K562 (cell line): Measurements from ENCODE around the gene TMEM170A. TPM values are rescaled to one million over a fixed set of nuclear protein-coding genes. Genes with fewer than 3 reads are reported as not detected.

Source experiments
- ARNT ChIP-seq, 2 experiments: fragments of 450-650 bp; IDR thresholded peaks; 2 replicates each; pipeline ENCODE4 v1.6.1; 2016; ENCODE audit warnings: mild to moderate bottlenecking in 1 of 2
- E2F3 ChIP-seq: fragments of 250-450 bp; sonication (Bioruptor Pico); IDR thresholded peaks from 2 replicates; pipeline ENCODE4 v1.4.0; 2020; ENCODE audit warnings: mild to moderate bottlenecking
- ELF4 ChIP-seq: fragments of 450-650 bp; formaldehyde crosslinking; IDR thresholded peaks from 2 replicates; pipeline ENCODE4 v1.4.0; 2022; ENCODE audit warnings: missing genetic modification characterization
- FOXA3 ChIP-seq, 2 experiments: fragments of 450-650 bp in 1 of 2; sonication (generic) in 1 of 2; formaldehyde crosslinking; IDR thresholded peaks in 1 of 2; conservative IDR thresholded peaks in 1 of 2; 2 replicates each; pipeline versions ENCODE4 v1.4.0 to v1.8.0; 2020 to 2022; ENCODE audit warnings: mild to moderate bottlenecking in 2 of 2, missing genetic modification reagents in 1 of 2
- GTF2A2 ChIP-seq: IDR thresholded peaks from 2 replicates; pipeline ENCODE4 v1.6.1; 2016; ENCODE audit warnings: mild to moderate bottlenecking, missing genetic modification characterization, missing compliant biosample characterization
- IRF1 ChIP-seq: sonication (generic); formaldehyde crosslinking; IDR thresholded peaks from 2 replicates; pipeline ENCODE4 v1.8.0; 2022; ENCODE audit warnings: missing genetic modification reagents, mild to moderate bottlenecking, borderline replicate concordance
- KAT7 ChIP-seq: sonication (generic); formaldehyde crosslinking; IDR thresholded peaks from 2 replicates; pipeline ENCODE4 v1.8.0; 2022; ENCODE audit warnings: missing genetic modification reagents, mild to moderate bottlenecking, borderline replicate concordance
- PHB ChIP-seq: fragments of 250-450 bp; sonication (Bioruptor Pico); IDR thresholded peaks from 2 replicates; pipeline ENCODE4 v1.5.0; 2021
- RBM22 ChIP-seq: fragments of 200-400 bp; formaldehyde crosslinking; IDR thresholded peaks from 2 replicates; pipeline ENCODE4 v1.6.1; 2018; ENCODE audit warnings: low read length, low read depth; ENCODE audit not compliant: poor library complexity, severe bottlenecking
- SFPQ ChIP-seq: fragments of 200-400 bp; formaldehyde crosslinking; IDR thresholded peaks from 2 replicates; pipeline ENCODE4 v1.6.1; 2017; ENCODE audit warnings: mild to moderate bottlenecking, low read depth, low read length, moderate library complexity
- THAP12 ChIP-seq: fragments of 250-450 bp; sonication (Bioruptor Pico); IDR thresholded peaks from 2 replicates; pipeline ENCODE4 v1.9.0; 2021; ENCODE audit warnings: mild to moderate bottlenecking, inconsistent platforms
- WHSC1 ChIP-seq: IDR thresholded peaks from one replicate; pipeline ENCODE4 v1.6.1; 2012; ENCODE audit warnings: low read length, control low read depth, inconsistent platforms
- ZNF384 ChIP-seq: IDR thresholded peaks from 2 replicates; pipeline ENCODE4 v1.6.1; 2012; ENCODE audit warnings: low read depth, low read length, improper control_type of control experiment
- ZNF609 ChIP-seq: sonication (generic); formaldehyde crosslinking; IDR thresholded peaks from 2 replicates; pipeline ENCODE4 v1.8.1; 2023; ENCODE audit warnings: missing genetic modification reagents, mild to moderate bottlenecking, borderline replicate concordance
- polyA plus RNA-seq, 8 experiments: library from polyadenylated mRNA; depleted of rRNA in 4 of 8; stranded (reverse) in 5 of 8; unstranded in 3 of 8; fragments of >200 nt; fragmentation: Nextera tagmentation in 2 of 8; fragmentation: Illumina TruSeq in 1 of 8; extraction: Ambion mirVana in 2 of 8; extraction: Trizol in 1 of 8; gene quantifications; 2 replicates each; pipeline versions ENCODE4 v1.2.1 to v1.2.3, GENCODE V29; 2011 to 2014; ENCODE audit warnings: inconsistent platforms in 1 of 8, missing spikeins in 1 of 8
- total RNA-seq, 7 experiments: library from RNA; depleted of rRNA in 6 of 7; stranded (reverse); fragments of >200 nt in 6 of 7; fragmentation: Illumina TruSeq in 2 of 7; extraction: Trizol in 2 of 7; gene quantifications; 2 replicates each; pipeline versions ENCODE4 v1.2.1 to v1.2.3, GENCODE V29; 2011 to 2021; ENCODE audit warnings: low replicate concordance in 1 of 7

Gene TMEM170A
- total and polyA plus RNA-seq, 9 of the 15 experiments (the other 6 are each of a cell fraction or from before 2014, with no cell fraction given), result 6.1 to 30.2 (median 15.0) TPM

GRCh38 chr16:75432828-75433731 lies 31.4 kb downstream of the TMEM170A start, which contains the start of gene CFDP1 (continued):
- no peak for TF ChIP-seq ZNF609 (CRISPR knock-in tag)
- no peak for TF ChIP-seq WHSC1
- TF ChIP-seq IRF1 (CRISPR knock-in tag), result no peak
- TF ChIP-seq GTF2A2 (tag), result no peak
- TF ChIP-seq ZNF384, result no peak
- TF ChIP-seq FOXA3 (CRISPR knock-in tag; conservative IDR thresholded peaks at IDR 0.05 in 1 of 2, IDR thresholded peaks at IDR 0.05 in 1 of 2), result peak in 1 of 2 experiments; percentile 59; a peak in 1 of 4 replicates
- no peak for TF ChIP-seq ELF4 (CRISPR knock-in tag)
- TF ChIP-seq RBM22, result peak; percentile 87
- TF ChIP-seq PHB (CRISPR knock-in tag), result no peak
- no peak for TF ChIP-seq ARNT (IDR thresholded peaks at IDR 0.05)
- peak; percentile 95 for TF ChIP-seq E2F3 (CRISPR knock-in tag)
- no peak for TF ChIP-seq THAP12
- no peak for TF ChIP-seq SFPQ
- TF ChIP-seq KAT7 (CRISPR knock-in tag), result peak; percentile 60; the same call in 1 of the 2 replicates
